HepG2 (cell line): ENCODE data around the gene AP3D1. TPM values are rescaled to one million over a fixed set of nuclear protein-coding genes. Genes with fewer than 3 reads are reported as not detected.

Source experiments
- ATF4 ChIP-seq, 2 experiments: fragments of 450-650 bp in 1 of 2; sonication (generic) in 1 of 2; formaldehyde crosslinking; IDR thresholded peaks; 2 replicates each; pipeline versions ENCODE4 v1.5.0 to v1.8.0; 2020 to 2022; ENCODE audit warnings: mild to moderate bottlenecking in 1 of 2, missing genetic modification reagents in 1 of 2
- CREBL2 ChIP-seq: sonication (generic); formaldehyde crosslinking; IDR thresholded peaks from 2 replicates; pipeline ENCODE4 v1.8.1; 2023; ENCODE audit warnings: missing genetic modification reagents, mild to moderate bottlenecking, borderline replicate concordance
- CSRNP1 ChIP-seq: sonication (generic); formaldehyde crosslinking; IDR thresholded peaks from 2 replicates; pipeline ENCODE4 v1.8.1; 2023; ENCODE audit warnings: mild to moderate bottlenecking, missing genetic modification reagents
- EEA1 ChIP-seq: sonication (generic); formaldehyde crosslinking; IDR thresholded peaks from 2 replicates; pipeline ENCODE4 v1.5.1; 2020; ENCODE audit warnings: mild to moderate bottlenecking, missing genetic modification reagents, borderline replicate concordance
- ERF ChIP-seq: IDR thresholded peaks from 2 replicates; pipeline ENCODE4 v1.6.1; 2018; ENCODE audit warnings: missing biosample characterization, missing genetic modification reagents
- HNRNPLL ChIP-seq: fragments of 200-400 bp; formaldehyde crosslinking; IDR thresholded peaks from 2 replicates; pipeline ENCODE4 v1.6.1; 2017; ENCODE audit warnings: mild to moderate bottlenecking, low read depth, low read length; ENCODE audit not compliant: poor library complexity, severe bottlenecking
- LRRFIP1 ChIP-seq: sonication (generic); formaldehyde crosslinking; conservative IDR thresholded peaks from 2 replicates; pipeline ENCODE4 v1.4.0; 2020; ENCODE audit warnings: missing genetic modification reagents
- NAIF1 ChIP-seq: sonication (generic); formaldehyde crosslinking; IDR thresholded peaks from 2 replicates; pipeline ENCODE4 v1.5.0; 2020; ENCODE audit warnings: mild to moderate bottlenecking, missing genetic modification reagents, borderline replicate concordance
- NR2F2 ChIP-seq: IDR thresholded peaks from 2 replicates; pipeline ENCODE4 v1.6.1; 2012; ENCODE audit warnings: low read depth, inconsistent platforms, borderline replicate concordance
- PITX1 ChIP-seq: sonication (generic); formaldehyde crosslinking; IDR thresholded peaks from 2 replicates; pipeline ENCODE4 v1.5.1; 2020; ENCODE audit warnings: mild to moderate bottlenecking, missing genetic modification reagents
- POLR2A ChIP-seq, 2 experiments: IDR thresholded peaks; 2 replicates each; pipeline ENCODE4 v1.6.1; 2011; ENCODE audit warnings: low read depth in 2 of 2, low read length in 2 of 2, mild to moderate bottlenecking in 1 of 2, moderate library complexity in 1 of 2; ENCODE audit not compliant: insufficient read depth in 1 of 2
- SOX13 ChIP-seq, 3 experiments: fragments of 450-650 bp in 1 of 3; sonication (generic) in 1 of 3; formaldehyde crosslinking in 1 of 3; IDR thresholded peaks in 2 of 3; conservative IDR thresholded peaks in 1 of 3; 2 replicates each; pipeline versions ENCODE4 v1.5.0 to v1.6.1; 2016 to 2020; ENCODE audit warnings: antibody characterized with exemption in 1 of 3, mild to moderate bottlenecking in 1 of 3, missing compliant biosample characterization in 1 of 3, missing genetic modification reagents in 1 of 3, moderate library complexity in 1 of 3
- TFDP2 ChIP-seq: sonication (generic); formaldehyde crosslinking; IDR thresholded peaks from 2 replicates; pipeline ENCODE4 v1.4.0; 2020; ENCODE audit warnings: missing genetic modification reagents
- TRIM24 ChIP-seq: sonication (generic); formaldehyde crosslinking; IDR thresholded peaks from 2 replicates; pipeline ENCODE4 v1.8.0; 2022; ENCODE audit warnings: mild to moderate bottlenecking, missing genetic modification reagents
- ZNF350 ChIP-seq: sonication (generic); formaldehyde crosslinking; IDR thresholded peaks from 2 replicates; pipeline ENCODE4 v1.4.0; 2020; ENCODE audit warnings: mild to moderate bottlenecking, low read depth, missing genetic modification reagents, borderline replicate concordance
- ZNF460 ChIP-seq: sonication (generic); formaldehyde crosslinking; IDR thresholded peaks from 2 replicates; pipeline ENCODE4 v1.5.1; 2020; ENCODE audit warnings: missing genetic modification reagents, mild to moderate bottlenecking, borderline replicate concordance
- ZNF713 ChIP-seq: sonication (generic); formaldehyde crosslinking; IDR thresholded peaks from 2 replicates; pipeline ENCODE4 v1.4.0; 2020; ENCODE audit warnings: mild to moderate bottlenecking, missing genetic modification reagents
- ZNF775 ChIP-seq: sonication (generic); formaldehyde crosslinking; IDR thresholded peaks from 2 replicates; pipeline ENCODE4 v1.4.0; 2020; ENCODE audit warnings: missing genetic modification reagents, mild to moderate bottlenecking, moderate library complexity, borderline replicate concordance
- ZNF800 ChIP-seq: sonication (generic); formaldehyde crosslinking; IDR thresholded peaks from 2 replicates; pipeline ENCODE4 v1.4.0; 2020; ENCODE audit warnings: missing genetic modification reagents
- polyA plus RNA-seq, 8 experiments: library from polyadenylated mRNA; depleted of rRNA in 3 of 8; stranded (reverse) in 7 of 8; unstranded in 1 of 8; fragments of >200 nt; fragmentation: Illumina TruSeq in 4 of 8; extraction: Trizol in 4 of 8; gene quantifications; 2 replicates each; pipeline versions ENCODE4 v1.2.1 to v1.2.3, GENCODE V29; 2011 to 2016; ENCODE audit warnings: low read depth in 4 of 8, missing spikeins in 1 of 8, mixed read lengths in 1 of 8; ENCODE audit not compliant: insufficient read depth in 1 of 8
- total RNA-seq, 5 experiments: library from RNA; depleted of rRNA; stranded (reverse); fragments of >200 nt; fragmentation: Illumina TruSeq; extraction: Trizol; gene quantifications; 2 replicates each; pipeline ENCODE4 v1.2.3, GENCODE V29; 2016; ENCODE audit warnings: low read depth in 1 of 5

AP3D1 gene
- total and polyA plus RNA-seq, 2 of the 13 experiments (the other 11 are each of a cell fraction or from before 2014, with no cell fraction given), result 68.0 to 82.6 TPM

- TF ChIP-seq PITX1 (CRISPR knock-in tag) (peak; percentile 82), ZNF713 (CRISPR knock-in tag) (0 out of 2 replicates have a peak, but pooled peaks have one; percentile 42), ERF (CRISPR knock-in tag) (peak; percentile 93), ZNF800 (CRISPR knock-in tag) (no peak), CSRNP1 (CRISPR knock-in tag) (peak; percentile 77; the same call in 1 of the 2 replicates), ZNF460 (CRISPR knock-in tag) (no peak), NAIF1 (CRISPR knock-in tag) (no peak), TRIM24 (CRISPR knock-in tag) (no peak), POLR2A (IDR thresholded peaks at IDR 0.05; ENCODE audit: insufficient read depth in 1 of 2, low read depth in 2 of 2, low read length in 2 of 2) (peak; percentile 86 to 88), ZNF775 (CRISPR knock-in tag) (no peak), TFDP2 (CRISPR knock-in tag) (no peak), CREBL2 (CRISPR knock-in tag) (no peak), HNRNPLL (peak; percentile 66), NR2F2 (peak; percentile 64; the same call in 1 of the 2 replicates), ZNF350 (CRISPR knock-in tag) (no peak), ATF4 (CRISPR knock-in tag; IDR thresholded peaks at IDR 0.05) (peak in 1 of 2 experiments; percentile 99; a peak in 2 of 4 replicates), EEA1 (no peak; the same call in 1 of the 2 replicates), SOX13 (IDR thresholded peaks at IDR 0.05) (no peak; the same call in 1 of the 2 replicates), SOX13 (CRISPR knock-in tag; conservative IDR thresholded peaks at IDR 0.05 in 1 of 2, IDR thresholded peaks at IDR 0.05 in 1 of 2) (peak in 1 of 2 experiments; percentile 57; a peak in 1 of 4 replicates), LRRFIP1 (CRISPR knock-in tag) (no peak)
Measured at GRCh38 chr19:2059422-2060201, 91.8 kb downstream of the AP3D1 start (continued).
